Measurements from ENCODE around the gene LIMS1.
"Not testable (repeated sequence)": the region's sequence is repeated elsewhere in the genome, so short reads cannot be mapped to it uniquely, and the experiment has no call there.

LIMS1 gene

GRCh38 chr2:108553209-108553919, 19.1 kb downstream of the LIMS1 start:
- no peak for DNase-seq

GRCh38 chr2:108554528-108554927, 20.3 kb downstream of the LIMS1 start:
- DNase-seq: no peak

GRCh38 chr2:108555572-108555971, 21.3 kb downstream of the LIMS1 start:
- no peak for DNase-seq

- DNase-seq: not testable (repeated sequence)
Observed at GRCh38 chr2:108556581-108556980, 22.3 kb downstream of the LIMS1 start.

- no peak for DNase-seq
Observed at GRCh38 chr2:108560241-108560811, 26.1 kb downstream of the LIMS1 start.

GRCh38 chr2:108560895-108561530, 26.7 kb downstream of the LIMS1 start:
- DNase-seq: no peak

- DNase-seq: no peak
Observed at GRCh38 chr2:108562274-108562673, 28.0 kb downstream of the LIMS1 start.

- no peak for DNase-seq
Observed at GRCh38 chr2:108564510-108564909, 30.2 kb downstream of the LIMS1 start.

GRCh38 chr2:108565778-108566375, 31.6 kb downstream of the LIMS1 start:
- DNase-seq: peak; percentile 41

- no peak for DNase-seq
Observed at GRCh38 chr2:108570416-108570815, 36.1 kb downstream of the LIMS1 start.

GRCh38 chr2:108571286-108571685, 37.0 kb downstream of the LIMS1 start:
- DNase-seq: no peak

GRCh38 chr2:108573061-108573460, 38.8 kb downstream of the LIMS1 start:
- DNase-seq: no peak

GRCh38 chr2:108574332-108574731, 40.1 kb downstream of the LIMS1 start:
- DNase-seq: no peak

GRCh38 chr2:108575132-108575966, 41.1 kb downstream of the LIMS1 start:
- DNase-seq: no peak

- DNase-seq: no peak
Observed at GRCh38 chr2:108577099-108577498, 42.8 kb downstream of the LIMS1 start.

GRCh38 chr2:108579623-108580022, 45.4 kb downstream of the LIMS1 start:
- no peak for DNase-seq

- DNase-seq: no peak
Observed at GRCh38 chr2:108580050-108580449, 45.8 kb downstream of the LIMS1 start.

GRCh38 chr2:108583903-108584520, 49.7 kb downstream of the LIMS1 start:
- peak; percentile 79 for DNase-seq

- no peak for DNase-seq
Observed at GRCh38 chr2:108585436-108585835, 51.2 kb downstream of the LIMS1 start.

GRCh38 chr2:108586116-108586515, 51.8 kb downstream of the LIMS1 start:
- no peak for DNase-seq

- DNase-seq: no peak
Observed at GRCh38 chr2:108586631-108587030, 52.4 kb downstream of the LIMS1 start.

- DNase-seq: no peak
Observed at GRCh38 chr2:108587621-108588020, 53.4 kb downstream of the LIMS1 start.
